SHP77 (cell line): ENCODE data around the gene GPN2.
A peak's percentile ranks its signal among the peaks of the same experiment; 100 is the strongest.

Experiments used
- DNase-seq, 2 experiments: peaks; one replicate each; lab custom pipeline; 2025; lab: John Stamatoyannopoulos, UW

The GPN2 gene

DNA sequence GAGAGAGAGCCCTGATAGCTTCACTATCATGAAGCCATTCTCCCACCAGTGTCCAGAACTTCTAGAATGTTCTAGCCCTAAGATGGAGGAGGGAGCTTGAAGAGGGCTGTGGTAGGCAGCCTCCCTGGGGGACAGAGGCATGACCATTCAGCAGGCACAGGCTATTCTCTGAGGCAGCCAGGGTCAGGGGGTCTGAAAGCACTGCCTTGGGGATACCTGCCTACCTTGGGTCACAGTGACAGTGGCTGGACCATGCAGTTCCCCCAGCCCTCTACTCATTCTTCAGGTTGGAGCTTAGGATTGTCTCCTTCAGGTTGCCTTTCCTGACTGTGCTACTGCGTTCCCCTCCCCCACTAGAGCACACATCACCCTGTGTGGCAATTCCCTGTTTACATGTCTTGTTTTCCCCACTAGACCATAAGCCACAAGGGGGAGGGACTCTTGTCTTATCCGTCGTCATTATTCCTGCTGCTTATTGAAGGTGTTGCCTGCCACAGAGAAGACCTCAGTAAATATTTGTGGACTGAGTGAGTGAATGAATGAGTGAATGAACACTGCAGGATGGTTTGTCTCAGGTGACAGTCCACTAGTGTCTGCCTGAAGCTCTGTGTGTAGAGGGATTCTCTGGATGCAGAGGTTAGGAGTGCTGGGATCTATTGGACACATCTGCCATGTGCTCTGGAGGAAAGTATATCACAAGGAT, 58.4 kb downstream of the GPN2 start:
- no peak for DNase-seq

DNA sequence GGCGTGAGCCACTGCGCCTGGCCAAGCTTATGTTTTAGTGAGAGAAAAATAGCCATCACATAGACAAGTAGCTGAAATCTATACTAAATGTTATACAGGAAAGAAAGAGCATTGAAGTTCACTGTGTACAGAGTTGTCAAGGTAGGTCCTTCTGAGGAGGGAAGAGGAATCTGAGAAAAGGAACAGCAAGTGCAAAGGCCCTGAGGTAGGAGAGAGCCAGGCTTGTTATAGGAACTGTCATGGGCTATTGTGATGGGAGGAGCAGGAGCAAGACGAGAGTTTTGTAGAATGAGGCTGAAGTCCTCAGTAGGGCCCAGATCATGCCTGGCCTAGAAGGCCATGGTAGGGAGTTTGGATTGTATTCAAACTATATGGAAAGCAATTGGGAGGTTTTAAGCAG, 59.0 kb downstream of the GPN2 start:
- no peak for DNase-seq

DNA sequence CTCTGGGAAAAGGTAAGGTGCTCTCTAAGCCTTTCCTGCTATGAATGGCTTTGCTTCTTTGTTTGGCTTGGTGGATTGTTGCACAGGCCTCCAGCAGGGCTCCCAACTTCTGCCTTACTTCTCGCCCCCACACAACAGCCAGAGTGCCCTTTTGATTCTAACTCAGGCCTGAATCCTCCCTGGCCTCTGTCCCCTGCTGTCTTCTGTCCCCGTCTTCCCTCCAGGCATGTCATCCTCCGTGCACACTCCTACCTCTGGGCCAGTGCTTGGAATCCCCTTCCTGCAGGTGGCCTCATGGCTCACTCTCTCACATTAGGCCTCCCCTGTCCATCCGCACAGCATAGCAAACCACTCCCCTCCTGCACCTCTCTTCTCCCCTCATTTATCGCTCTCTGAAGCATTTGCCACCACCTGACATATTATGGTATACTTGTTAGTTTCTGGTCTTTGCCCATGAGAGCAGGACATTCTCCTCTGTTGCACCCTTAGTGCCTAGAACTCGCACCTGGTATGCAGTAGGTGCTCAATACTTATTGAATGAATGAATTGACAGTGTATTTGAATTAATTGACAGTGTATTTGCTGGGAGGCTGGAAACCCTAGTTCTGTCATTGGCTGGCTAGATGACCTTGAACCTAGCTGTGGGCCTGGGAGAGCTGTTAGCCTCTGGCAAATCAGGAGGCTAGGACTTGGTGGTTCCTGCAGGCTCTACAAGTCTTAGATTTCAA, 60.7 kb downstream of the GPN2 start:
- DNase-seq: no peak

DNA sequence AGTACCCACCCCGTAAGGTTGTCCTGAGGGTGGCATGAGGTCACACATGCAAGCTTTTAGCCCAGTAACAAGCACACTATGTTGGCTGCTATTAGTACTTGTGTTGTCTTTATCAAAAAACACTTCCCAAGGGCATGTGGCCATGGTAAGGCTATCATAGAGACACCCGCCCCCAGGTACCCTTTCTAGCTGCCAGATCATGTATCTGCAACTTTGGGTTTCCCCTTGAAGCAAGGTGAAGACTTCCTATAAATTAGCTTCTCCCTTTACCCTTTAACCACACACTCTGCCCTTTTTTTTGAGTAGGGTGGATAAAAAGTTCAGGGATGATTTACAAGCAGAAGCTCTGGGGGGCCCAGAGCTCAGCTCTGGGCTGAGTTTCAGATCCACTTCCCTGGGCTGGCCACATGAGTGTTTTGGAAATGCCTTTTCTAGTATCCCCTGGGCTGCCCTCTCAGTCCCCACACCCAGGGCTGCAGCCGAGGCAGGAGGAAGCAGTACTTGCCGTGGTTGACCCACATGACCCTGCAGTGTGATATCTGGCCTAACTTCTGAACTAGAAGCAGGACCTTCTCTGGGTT, 61.6 kb downstream of the GPN2 start:
- DNase-seq: no peak

DNA sequence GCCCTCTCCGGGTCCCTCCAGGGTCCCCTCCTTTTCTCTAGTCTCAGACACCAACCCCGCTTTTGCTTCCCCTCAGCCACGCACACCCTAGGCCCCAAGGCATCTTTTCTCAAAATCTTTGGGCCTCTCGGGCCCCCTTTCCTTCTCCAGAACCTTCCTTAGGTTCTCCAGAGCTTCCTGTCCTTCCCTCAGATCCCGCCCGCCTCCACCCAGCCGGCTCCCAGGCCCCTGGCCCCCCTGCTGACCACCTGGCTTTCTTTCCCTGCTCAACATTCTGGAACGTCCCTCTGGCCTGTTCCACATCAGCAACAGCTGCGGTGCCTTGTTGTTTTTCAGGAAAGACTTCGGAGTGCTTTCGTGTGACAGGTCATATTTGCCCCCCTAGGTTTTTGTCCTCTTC, 62.4 kb downstream of the GPN2 start:
- DNase-seq: no peak

DNA sequence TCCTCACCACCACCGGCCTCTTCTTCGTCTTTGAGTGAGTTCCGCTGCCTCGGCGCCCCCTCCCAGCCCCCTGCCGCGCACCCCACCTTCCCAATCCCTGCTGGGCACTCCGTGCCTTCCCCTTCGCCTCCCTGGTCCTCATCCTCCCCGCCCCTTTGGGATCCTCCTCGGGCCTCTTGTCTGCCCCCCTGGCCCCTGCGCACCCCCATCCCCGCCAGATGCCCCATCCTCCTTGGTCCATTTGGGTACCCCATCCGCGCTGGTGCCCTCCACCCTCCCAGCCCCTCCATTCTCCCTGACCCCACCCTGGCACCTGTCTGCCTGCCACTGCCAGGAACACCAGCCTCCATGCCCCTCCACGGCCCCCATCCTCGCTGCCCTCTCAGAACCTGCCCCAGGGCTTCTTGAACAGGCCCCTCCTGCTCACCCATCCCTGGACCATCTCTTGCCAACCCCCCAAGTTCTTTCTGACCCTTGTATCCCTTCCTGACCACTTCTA, 62.9 kb downstream of the GPN2 start:
- no peak for DNase-seq

DNA sequence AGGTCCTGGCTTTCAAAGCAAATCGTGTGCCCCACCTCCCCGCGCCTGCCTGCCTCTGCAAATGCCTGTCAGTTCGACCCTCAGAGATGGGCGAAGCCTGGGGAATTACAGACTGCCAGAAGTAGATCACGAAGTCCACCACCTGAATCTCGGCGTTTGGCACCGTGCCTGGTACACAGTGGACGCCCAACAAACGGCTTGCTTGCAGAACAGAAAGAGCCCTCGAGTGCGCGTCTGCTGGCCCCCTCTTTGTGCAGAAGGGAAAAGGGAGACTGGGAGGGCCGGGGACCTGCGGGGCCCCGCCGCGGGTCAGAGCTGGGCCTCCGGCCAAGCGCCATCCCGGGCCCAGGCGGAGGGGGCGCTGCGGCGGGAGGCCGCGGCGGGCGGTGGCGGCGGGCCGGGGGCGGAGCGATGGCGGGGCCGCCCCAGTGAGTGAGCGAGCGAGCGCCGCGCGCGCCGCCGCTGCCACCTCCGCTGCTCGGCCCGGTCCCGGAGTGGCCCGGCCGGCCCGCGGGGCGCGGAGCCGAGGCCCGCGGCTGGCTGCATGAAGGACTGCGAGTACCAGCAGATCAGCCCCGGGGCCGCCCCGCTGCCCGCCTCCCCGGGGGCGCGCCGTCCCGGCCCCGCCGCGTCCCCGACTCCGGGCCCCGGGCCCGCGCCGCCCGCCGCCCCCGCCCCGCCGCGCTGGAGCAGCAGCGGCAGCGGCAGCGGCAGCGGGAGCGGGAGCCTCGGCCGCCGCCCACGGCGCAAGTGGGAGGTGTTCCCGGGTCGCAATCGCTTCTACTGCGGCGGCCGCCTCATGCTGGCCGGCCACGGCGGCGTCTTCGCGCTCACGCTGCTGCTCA, 63.6 kb downstream of the GPN2 start, which contains the start of gene ZDHHC18:
Gene ZDHHC18 (plus strand): TSS at position 428 of the 845 bp plus-strand sequence. CDS start 117 bp downstream, at position 545.
- DNase-seq: peak; percentile 7 to 48
